Endothelial cell of umbilical vein (primary cell): ENCODE results near the gene APOC1. TPM values are rescaled to one million over a fixed set of nuclear protein-coding genes. Genes with fewer than 3 reads are reported as not detected.

Source experiments
- BruUV-seq: library from RNA; stranded (reverse); fragments of 400-500 nt; replicated peaks from 2 replicates; lab custom pipeline; 2021; lab: Mats Ljungman, UMichigan
- CTCF ChIA-PET: fragments of 300-600, 350-600 bp; sonication (Branson Sonifier 250); formaldehyde crosslinking; loops from one replicate; lab custom pipeline; 2021; ENCODE audit warnings: antibody characterized with exemption, inconsistent platforms; lab: Charles Lee
- POLR2A ChIA-PET: fragments of 300-600, 350-600 bp; sonication (Branson Sonifier 250); formaldehyde crosslinking; loops from one replicate; lab custom pipeline; 2021; ENCODE audit warnings: antibody characterized with exemption, inconsistent platforms; lab: Charles Lee
- DNase-seq: peaks from one replicate; pipeline ENCODE4 v3.0.0-alpha.2; 2011; ENCODE audit warnings: low read depth, low spot score
- FAIRE-seq: peaks from 2 replicates; lab custom pipeline; 2011; peaks lifted over from hg19 to GRCh38; lab: Jason Lieb, UNC
- H2AFZ ChIP-seq: 2 replicates; pipeline ENCODE4 v1.6.0; 2012; ENCODE audit warnings: low read depth, low read length, control low read depth, inconsistent platforms
- H3K27ac ChIP-seq: 2 replicates; pipeline ENCODE4 v1.5.1; 2011; ENCODE audit warnings: low read depth, mild to moderate bottlenecking, control low read depth, low read length, moderate library complexity; ENCODE audit not compliant: insufficient read depth
- H3K27me3 ChIP-seq, 2 experiments: 2 replicates each; pipeline versions ENCODE4 v1.6.0 to v1.6.1; 2011; ENCODE audit warnings: low read length in 2 of 2, mixed read lengths in 1 of 2; ENCODE audit not compliant: control insufficient read depth in 2 of 2, insufficient read depth in 2 of 2
- H3K36me3 ChIP-seq, 2 experiments: 2 replicates in 1 of 2; 3 replicates in 1 of 2; pipeline ENCODE4 v1.5.1; 2011; ENCODE audit warnings: low read length in 2 of 2, mild to moderate bottlenecking in 1 of 2, moderate library complexity in 1 of 2; ENCODE audit not compliant: control insufficient read depth in 2 of 2, insufficient read depth in 2 of 2; ENCODE audit errors: extremely low read depth in 1 of 2
- H3K4me1 ChIP-seq: 3 replicates; pipeline ENCODE4 v1.5.1; 2011; ENCODE audit warnings: mild to moderate bottlenecking, low read length; ENCODE audit not compliant: control insufficient read depth, insufficient read depth; ENCODE audit errors: extremely low read depth
- H3K4me2 ChIP-seq: 2 replicates; pipeline ENCODE4 v1.6.1; 2011; ENCODE audit warnings: low read length, control low read depth, mixed read lengths; ENCODE audit not compliant: insufficient read depth
- H3K4me3 ChIP-seq, 3 experiments: fragments of 200-600 bp in 1 of 3; sonication (generic), shearing (Covaris generic) in 1 of 3; replicated peaks in 1 of 3; 2 replicates each; pipeline ENCODE4 v1.5.1; 2011 to 2016; ENCODE audit warnings: control low read depth in 3 of 3, low read length in 3 of 3, mild to moderate bottlenecking in 2 of 3, inconsistent platforms in 1 of 3, low read depth in 1 of 3, moderate library complexity in 1 of 3; ENCODE audit not compliant: insufficient read depth in 1 of 3
- H3K79me2 ChIP-seq: 2 replicates; pipeline ENCODE4 v1.6.0; 2012; ENCODE audit warnings: low read length, inconsistent platforms; ENCODE audit not compliant: control insufficient read depth, insufficient read depth
- H3K9ac ChIP-seq: replicated peaks from 2 replicates; pipeline ENCODE3; 2011; ENCODE audit warnings: low read length, control low read depth; ENCODE audit not compliant: insufficient read depth; ENCODE audit errors: extremely low read depth
- H3K9me1 ChIP-seq: replicated peaks from 3 replicates; pipeline ENCODE4 v1.6.0; 2011; ENCODE audit warnings: mild to moderate bottlenecking, low read length; ENCODE audit not compliant: control insufficient read depth, insufficient read depth; ENCODE audit errors: extremely low read depth
- H3K9me3 ChIP-seq: replicated peaks from 2 replicates; pipeline ENCODE4 v1.5.1; 2012; ENCODE audit warnings: low read length, inconsistent platforms; ENCODE audit not compliant: control insufficient read depth, insufficient read depth
- H4K20me1 ChIP-seq: replicated peaks from 2 replicates; pipeline ENCODE3; 2011; ENCODE audit warnings: mild to moderate bottlenecking, low read length; ENCODE audit not compliant: control insufficient read depth, insufficient read depth; ENCODE audit errors: extremely low read depth
- EZH2 ChIP-seq: IDR thresholded peaks from 2 replicates; pipeline ENCODE4 v1.6.1; 2012; ENCODE audit warnings: borderline replicate concordance, low read depth, mild to moderate bottlenecking, moderate library complexity, low read length, inconsistent platforms; ENCODE audit not compliant: severe bottlenecking
- FOS ChIP-seq: IDR thresholded peaks from 2 replicates; pipeline ENCODE4 v1.6.1; 2011; ENCODE audit warnings: mild to moderate bottlenecking, low read length, moderate library complexity, borderline replicate concordance; ENCODE audit not compliant: insufficient read depth
- GATA2 ChIP-seq: IDR thresholded peaks from 2 replicates; pipeline ENCODE4 v1.7.0; 2011; ENCODE audit warnings: low read depth, mild to moderate bottlenecking, moderate library complexity, mixed read lengths, low read length; ENCODE audit not compliant: insufficient read length, insufficient read depth
- JUN ChIP-seq: IDR thresholded peaks from 2 replicates; pipeline ENCODE4 v1.6.1; 2011; ENCODE audit warnings: borderline replicate concordance, low read depth; ENCODE audit not compliant: insufficient read length, insufficient read depth
- MAX ChIP-seq: IDR thresholded peaks from 2 replicates; pipeline ENCODE4 v1.6.1; 2011; ENCODE audit not compliant: insufficient read depth, insufficient read length
- MYC ChIP-seq: IDR thresholded peaks from one replicate; pipeline ENCODE4 v1.6.1; 2011; ENCODE audit warnings: mild to moderate bottlenecking, low read depth, low read length
- POLR2A ChIP-seq: IDR thresholded peaks from 2 replicates; pipeline ENCODE4 v1.6.1; 2012; ENCODE audit warnings: low read depth, mild to moderate bottlenecking, control low read depth, low read length
- POLR2AphosphoS5 ChIP-seq: IDR thresholded peaks from 2 replicates; pipeline ENCODE4 v1.6.1; 2012; ENCODE audit warnings: low read depth, mild to moderate bottlenecking, control low read depth, low read length, moderate library complexity; ENCODE audit not compliant: insufficient read depth
- dilution Hi-C: fragments of 300-500 bp; cut with MboI; formaldehyde crosslinking; loops from one replicate; pipeline ENCODE4 v1.15.0; 2019; ENCODE audit warnings: low sequenced_read_pairs; ENCODE audit not compliant: extremely low pct_ligation_motif_present
- intact Hi-C: fragments of 100-400 bp; cut with micrococcal nuclease; formaldehyde crosslinking; loops from one replicate; pipeline ENCODE4 v1.10.0; 2022
- polyA plus RNA-seq, 4 experiments: library from polyadenylated mRNA; depleted of rRNA in 3 of 4; stranded (reverse) in 3 of 4; unstranded in 1 of 4; fragments of >200 nt; gene quantifications; 2 replicates each; pipeline versions ENCODE4 v1.2.1 to v1.2.3, GENCODE V29; 2011 to 2012; ENCODE audit warnings: missing spikeins in 1 of 4
- total RNA-seq: library from RNA; stranded (reverse); gene quantifications from 2 replicates; pipeline ENCODE4 v1.2.3, GENCODE V29; 2021
- TF ChIP-seq, protein P1 (sequence below), 2 donors: IDR thresholded peaks; 1 replicate in 1 of 2; 2 replicates in 1 of 2; pipeline ENCODE4 v1.5.1; 2011; ENCODE audit warnings: low read length in 2 of 2, mild to moderate bottlenecking in 2 of 2, moderate library complexity in 2 of 2, control low read depth in 1 of 2, inconsistent platforms in 1 of 2, low read depth in 1 of 2; ENCODE audit not compliant: insufficient read depth in 1 of 2; ENCODE audit errors: extremely low read depth in 1 of 2

Gene APOC1
- total and polyA plus RNA-seq, 2 donors (not counting 3 experiments of a cell fraction or from before 2014, with no cell fraction given): 5.0 to 18.5 TPM

DNA sequence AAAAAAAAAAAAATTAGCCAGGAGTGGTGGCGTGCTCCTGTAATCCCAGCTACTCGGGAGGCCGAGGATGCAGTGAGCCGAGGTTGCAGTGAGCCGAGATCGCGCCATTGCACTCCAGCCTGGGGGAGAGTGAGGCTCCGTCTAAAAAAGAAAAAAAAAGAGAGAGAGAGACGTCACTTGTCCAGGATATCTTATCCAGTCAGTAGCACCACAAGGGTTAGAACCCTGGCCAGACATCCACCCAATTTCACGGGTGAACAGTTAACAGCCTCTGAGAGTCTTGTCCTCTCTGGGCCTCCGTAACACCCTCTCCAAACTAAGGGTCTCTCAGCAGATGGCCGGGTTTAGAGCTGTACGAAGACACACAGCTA, 39.9 kb downstream of the APOC1 start:
- Histone ChIP-seq H3K9me3 (no peaks in the 10 kb centered on the region), H3K27me3 (no peaks in the 10 kb centered on the region), H3K9ac (peak overlapping the region; percentile 97), H3K4me3 (peak overlapping the region; percentile 75 to 95 (median 90)), H3K4me1 (peaks cover 15% of the 10 kb centered on the region), H3K4me2 (peak overlapping the region; percentile 98), H3K36me3 (no peaks in the 10 kb centered on the region), H2AFZ (peak overlapping the region; percentile 98), H3K9me1 (no peaks in the 10 kb centered on the region), H3K79me2 (peaks cover 39% of the 10 kb centered on the region), H3K27ac (peak overlapping the region; percentile 93), H4K20me1 (no peaks in the 10 kb centered on the region)
- TF ChIP-seq, protein P1, sequence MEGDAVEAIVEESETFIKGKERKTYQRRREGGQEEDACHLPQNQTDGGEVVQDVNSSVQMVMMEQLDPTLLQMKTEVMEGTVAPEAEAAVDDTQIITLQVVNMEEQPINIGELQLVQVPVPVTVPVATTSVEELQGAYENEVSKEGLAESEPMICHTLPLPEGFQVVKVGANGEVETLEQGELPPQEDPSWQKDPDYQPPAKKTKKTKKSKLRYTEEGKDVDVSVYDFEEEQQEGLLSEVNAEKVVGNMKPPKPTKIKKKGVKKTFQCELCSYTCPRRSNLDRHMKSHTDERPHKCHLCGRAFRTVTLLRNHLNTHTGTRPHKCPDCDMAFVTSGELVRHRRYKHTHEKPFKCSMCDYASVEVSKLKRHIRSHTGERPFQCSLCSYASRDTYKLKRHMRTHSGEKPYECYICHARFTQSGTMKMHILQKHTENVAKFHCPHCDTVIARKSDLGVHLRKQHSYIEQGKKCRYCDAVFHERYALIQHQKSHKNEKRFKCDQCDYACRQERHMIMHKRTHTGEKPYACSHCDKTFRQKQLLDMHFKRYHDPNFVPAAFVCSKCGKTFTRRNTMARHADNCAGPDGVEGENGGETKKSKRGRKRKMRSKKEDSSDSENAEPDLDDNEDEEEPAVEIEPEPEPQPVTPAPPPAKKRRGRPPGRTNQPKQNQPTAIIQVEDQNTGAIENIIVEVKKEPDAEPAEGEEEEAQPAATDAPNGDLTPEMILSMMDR (IDR thresholded peaks at IDR 0.05; ENCODE audit: extremely low read depth in 1 of 2, insufficient read depth in 1 of 2, low read depth in 1 of 2, low read length in 2 of 2): no peak
- TF ChIP-seq GATA2 (no peak), POLR2AphosphoS5 (no peak), POLR2A (no peak), FOS (no peak), JUN (no peak), MYC (no peak), EZH2 (no peak), MAX (no peak)
- POLR2A ChIA-PET: interaction anchor here (0.6 to 1.3 kb wide), 3 partner anchors 38 to 84 kb away, joined by 3 read pairs; no protein-coding TSS in a partner anchor
- intact Hi-C loops (loop anchor here (2.0 to 10.0 kb wide), 3 partner anchors 27 to 232 kb away; partner anchors contain the start of gene BCAM), dilution Hi-C loops (no loop called here)
- DNase-seq: no peak
- CTCF ChIA-PET: interaction anchor here (1.1 to 1.7 kb wide), 4 partner anchors 16 to 50 kb away, joined by 3 to 5 read pairs (median 4); partner anchors contain the start of gene APOE
- no TSS peak for BruUV-seq
- FAIRE-seq: no peak
